ENCODE data around the gene ADAMTS4. TPM values are rescaled to one million over a fixed set of nuclear protein-coding genes. Genes with fewer than 3 reads are reported as not detected.

ADAMTS4 gene
- total RNA-seq, 5 donors from 2014 or later (not counting 1 experiment from before 2014, with no cell fraction given) = 0.86 to 1.8 (median 1.4) TPM

GRCh38 chr1:161235957-161236775, 37.3 kb upstream of the ADAMTS4 start:
- CTCF ChIA-PET = interaction anchor here in 1 of 2 donors (0.7 to 1.0 kb wide), 2 partner anchors 10 to 77 kb away, joined by 3 to 4 read pairs; partner anchors contain the start of gene TOMM40L
- Mint-ChIP-seq H3K27ac (no peak overlapping the region), H3K27me3 (peaks cover 0 to 5% of the 10 kb centered on the region in 2 donors), H3K4me1 (no peaks in the 10 kb centered on the region), H3K36me3 (no peaks in the 10 kb centered on the region), H3K9me3 (no peaks in the 10 kb centered on the region), H3K4me3 (no peak overlapping the region)
- peaks cover 2 to 7% of the 10 kb centered on the region in 2 experiments for H3K27me3 ChIP-seq (replicated peaks in 1 of 2; ENCODE audit: control insufficient read depth in 2 of 2, extremely low read depth in 1 of 2, insufficient read depth in 2 of 2, low read length in 1 of 2)
- DNase-seq (no peak), ATAC-seq (replicated peaks in 1 of 4) (no peak)
- POLR2A ChIA-PET = no interaction called here
- H3K4me3 ChIP-seq (ENCODE audit: control insufficient read depth in 1 of 2, extremely low read depth in 1 of 2, low read length in 1 of 2) = no peak overlapping the region
- H3K36me3 ChIP-seq (ENCODE audit: control insufficient read depth in 2 of 2, extremely low read depth in 1 of 2, insufficient read depth in 1 of 2, low read length in 1 of 2) = no peaks in the 10 kb centered on the region
- 83% methylated on average over 1 of the region's 5 CpGs for WGBS (ENCODE audit: insufficient coverage)
- H3K4me1 ChIP-seq (ENCODE audit: control insufficient read depth in 1 of 2, extremely low read depth in 1 of 2, insufficient read depth in 2 of 2, low read length in 2 of 2) = no peaks in the 10 kb centered on the region
- no peaks in the 10 kb centered on the region for H3K9me3 ChIP-seq
- H3K27ac ChIP-seq (ENCODE audit: low read length) = no peak overlapping the region

- 84% methylated on average over 9 of the region's 9 CpGs for WGBS (ENCODE audit: insufficient coverage)
- ATAC-seq (replicated peaks in 1 of 4) (no peak), DNase-seq (no peak)
- Mint-ChIP-seq H3K36me3 (peaks cover 13% of the 10 kb centered on the region), H3K27ac (no peak overlapping the region), H3K4me1 (peaks cover 0 to 5% (median 0%) of the 10 kb centered on the region in 3 donors), H3K4me3 (no peak overlapping the region), H3K9me3 (no peaks in the 10 kb centered on the region), H3K27me3 (no peaks in the 10 kb centered on the region)
- Histone ChIP-seq H3K27me3 (replicated peaks in 1 of 2; ENCODE audit: control insufficient read depth in 2 of 2, extremely low read depth in 1 of 2, insufficient read depth in 2 of 2, low read length in 1 of 2) (peaks cover 2 to 4% of the 10 kb centered on the region in 2 experiments), H3K36me3 (ENCODE audit: control insufficient read depth in 2 of 2, extremely low read depth in 1 of 2, insufficient read depth in 1 of 2, low read length in 1 of 2) (peaks cover 5 to 18% of the 10 kb centered on the region in 2 donors), H3K4me1 (ENCODE audit: control insufficient read depth in 1 of 2, extremely low read depth in 1 of 2, insufficient read depth in 2 of 2, low read length in 2 of 2) (peaks cover 0 to 1% of the 10 kb centered on the region in 2 experiments), H3K4me3 (ENCODE audit: control insufficient read depth in 1 of 2, extremely low read depth in 1 of 2, low read length in 1 of 2) (no peak overlapping the region), H3K27ac (ENCODE audit: low read length) (no peak overlapping the region), H3K9me3 (no peaks in the 10 kb centered on the region)
- ChIA-PET POLR2A (interaction anchor here in 1 of 2 donors (1.1 kb wide), 1 partner anchor 20 kb away, joined by 3 read pairs; no protein-coding TSS in a partner anchor), CTCF (interaction anchor here in 1 of 2 donors (0.6 kb wide), 1 partner anchor 109 kb away, joined by 5 read pairs; no protein-coding TSS in a partner anchor)
Observed at GRCh38 chr1:161233102-161233501, 34.2 kb upstream of the ADAMTS4 start.

GRCh38 chr1:161230762-161231161, 31.9 kb upstream of the ADAMTS4 start:
- Histone ChIP-seq H3K9me3 (no peaks in the 10 kb centered on the region), H3K4me3 (ENCODE audit: control insufficient read depth in 1 of 2, extremely low read depth in 1 of 2, low read length in 1 of 2) (no peak overlapping the region), H3K27me3 (replicated peaks in 1 of 2; ENCODE audit: control insufficient read depth in 2 of 2, extremely low read depth in 1 of 2, insufficient read depth in 2 of 2, low read length in 1 of 2) (no peaks in the 10 kb centered on the region), H3K27ac (ENCODE audit: low read length) (no peak overlapping the region), H3K4me1 (ENCODE audit: control insufficient read depth in 1 of 2, extremely low read depth in 1 of 2, insufficient read depth in 2 of 2, low read length in 2 of 2) (peaks cover 9 to 24% of the 10 kb centered on the region in 2 experiments), H3K36me3 (ENCODE audit: control insufficient read depth in 2 of 2, extremely low read depth in 1 of 2, insufficient read depth in 1 of 2, low read length in 1 of 2) (peaks cover 5 to 23% of the 10 kb centered on the region in 2 donors)
- WGBS (ENCODE audit: insufficient coverage) = 95% methylated on average over 7 of the region's 7 CpGs
- no peak overlapping the region for H3K4me3 Mint-ChIP-seq
- ChIA-PET POLR2A (interaction anchor here in 1 of 2 donors (0.5 kb wide), 1 partner anchor 10 kb away, joined by 6 read pairs; no protein-coding TSS in a partner anchor), CTCF (interaction anchor here (0.6 to 2.7 kb wide), 3 partner anchors 76 to 155 kb away, joined by 4 to 14 read pairs (median 10); no protein-coding TSS in a partner anchor)
- DNase-seq = no peak
- H3K9me3 Mint-ChIP-seq = no peaks in the 10 kb centered on the region
- peak overlapping the region in 1 of 2 donors; percentile 55 for H3K27ac Mint-ChIP-seq
- H3K36me3 Mint-ChIP-seq = peaks cover 17% of the 10 kb centered on the region
- H3K27me3 Mint-ChIP-seq = no peaks in the 10 kb centered on the region
- no peak for ATAC-seq (replicated peaks in 1 of 4)
- H3K4me1 Mint-ChIP-seq = peaks cover 17 to 28% (median 23%) of the 10 kb centered on the region in 3 donors

- DNase-seq (no peak), ATAC-seq (replicated peaks in 1 of 4) (no peak)
- 100% methylated on average over 1 of the region's 3 CpGs for WGBS (ENCODE audit: insufficient coverage)
- Histone ChIP-seq H3K36me3 (ENCODE audit: control insufficient read depth in 2 of 2, extremely low read depth in 1 of 2, insufficient read depth in 1 of 2, low read length in 1 of 2) (peaks cover 5 to 23% of the 10 kb centered on the region in 2 donors), H3K9me3 (no peaks in the 10 kb centered on the region), H3K4me1 (ENCODE audit: control insufficient read depth in 1 of 2, extremely low read depth in 1 of 2, insufficient read depth in 2 of 2, low read length in 2 of 2) (peaks cover 15 to 31% of the 10 kb centered on the region in 2 experiments), H3K4me3 (ENCODE audit: control insufficient read depth in 1 of 2, extremely low read depth in 1 of 2, low read length in 1 of 2) (no peak overlapping the region), H3K27ac (ENCODE audit: low read length) (no peak overlapping the region), H3K27me3 (replicated peaks in 1 of 2; ENCODE audit: control insufficient read depth in 2 of 2, extremely low read depth in 1 of 2, insufficient read depth in 2 of 2, low read length in 1 of 2) (no peaks in the 10 kb centered on the region)
- H3K27ac Mint-ChIP-seq = no peak overlapping the region
- no peak overlapping the region for H3K4me3 Mint-ChIP-seq
- H3K4me1 Mint-ChIP-seq = peaks cover 24 to 36% (median 32%) of the 10 kb centered on the region in 3 donors
- ChIA-PET CTCF (interaction anchor here (0.5 to 2.7 kb wide), 4 partner anchors 60 to 152 kb away, joined by 3 to 14 read pairs (median 9); no protein-coding TSS in a partner anchor), POLR2A (no interaction called here)
- no peaks in the 10 kb centered on the region for H3K9me3 Mint-ChIP-seq
- H3K36me3 Mint-ChIP-seq = peaks cover 17% of the 10 kb centered on the region
- H3K27me3 Mint-ChIP-seq = no peaks in the 10 kb centered on the region
Observed at GRCh38 chr1:161229896-161230295, 31.0 kb upstream of the ADAMTS4 start.

GRCh38 chr1:161228032-161228431, 29.2 kb upstream of the ADAMTS4 start:
- peak overlapping the region; percentile 53 to 78 for H3K27ac Mint-ChIP-seq
- peaks cover 15 to 31% of the 10 kb centered on the region in 2 experiments for H3K4me1 ChIP-seq (ENCODE audit: control insufficient read depth in 1 of 2, extremely low read depth in 1 of 2, insufficient read depth in 2 of 2, low read length in 2 of 2)
- no peak overlapping the region for H3K4me3 ChIP-seq (ENCODE audit: control insufficient read depth in 1 of 2, extremely low read depth in 1 of 2, low read length in 1 of 2)
- H3K4me3 Mint-ChIP-seq = peak overlapping the region in 2 of 3 donors; percentile 89 to 100
- ATAC-seq (replicated peaks in 1 of 4) (no peak), DNase-seq (no peak)
- ChIA-PET CTCF (interaction anchor here (0.6 to 3.0 kb wide), 9 partner anchors 10 to 238 kb away, joined by 3 to 29 read pairs (median 4); partner anchors contain the start of gene PPOX (in 1 of the 2)), POLR2A (no interaction called here)
- no CpG with 5 or more reads among the region's 7 CpGs for WGBS (ENCODE audit: insufficient coverage)
- H3K27me3 Mint-ChIP-seq = no peaks in the 10 kb centered on the region
- no peaks in the 10 kb centered on the region for H3K9me3 Mint-ChIP-seq
- peaks cover 17% of the 10 kb centered on the region for H3K36me3 Mint-ChIP-seq
- no peaks in the 10 kb centered on the region for H3K9me3 ChIP-seq
- H3K36me3 ChIP-seq (ENCODE audit: control insufficient read depth in 2 of 2, extremely low read depth in 1 of 2, insufficient read depth in 1 of 2, low read length in 1 of 2) = peaks cover 5 to 23% of the 10 kb centered on the region in 2 donors
- peaks cover 30 to 42% (median 32%) of the 10 kb centered on the region in 3 donors for H3K4me1 Mint-ChIP-seq
- no peak overlapping the region for H3K27ac ChIP-seq (ENCODE audit: low read length)
- H3K27me3 ChIP-seq (replicated peaks in 1 of 2; ENCODE audit: control insufficient read depth in 2 of 2, extremely low read depth in 1 of 2, insufficient read depth in 2 of 2, low read length in 1 of 2) = no peaks in the 10 kb centered on the region

GRCh38 chr1:161227196-161227871, 28.5 kb upstream of the ADAMTS4 start:
- no peaks in the 10 kb centered on the region for H3K9me3 Mint-ChIP-seq
- Histone ChIP-seq H3K36me3 (ENCODE audit: control insufficient read depth in 2 of 2, extremely low read depth in 1 of 2, insufficient read depth in 1 of 2, low read length in 1 of 2) (peaks cover 5 to 23% of the 10 kb centered on the region in 2 donors), H3K9me3 (no peaks in the 10 kb centered on the region), H3K4me3 (ENCODE audit: control insufficient read depth in 1 of 2, extremely low read depth in 1 of 2, low read length in 1 of 2) (peak overlapping the region in 1 of 2 donors; percentile 39), H3K27me3 (replicated peaks in 1 of 2; ENCODE audit: control insufficient read depth in 2 of 2, extremely low read depth in 1 of 2, insufficient read depth in 2 of 2, low read length in 1 of 2) (no peaks in the 10 kb centered on the region), H3K4me1 (ENCODE audit: control insufficient read depth in 1 of 2, extremely low read depth in 1 of 2, insufficient read depth in 2 of 2, low read length in 2 of 2) (peaks cover 15 to 31% of the 10 kb centered on the region in 2 experiments), H3K27ac (ENCODE audit: low read length) (peak overlapping the region; percentile 32)
- CTCF ChIA-PET = interaction anchor here (0.5 to 3.0 kb wide), 13 partner anchors 10 to 237 kb away, joined by 3 to 76 read pairs (median 5); partner anchors contain the start of genes NDUFS2 (in 1 of the 2), PCP4L1 (in 1 of the 2) and PPOX (in 1 of the 2)
- no peaks in the 10 kb centered on the region for H3K27me3 Mint-ChIP-seq
- POLR2A ChIA-PET = no interaction called here
- peaks cover 30 to 42% (median 32%) of the 10 kb centered on the region in 3 donors for H3K4me1 Mint-ChIP-seq
- ATAC-seq (replicated peaks in 1 of 4) (peak; percentile 40 to 52 (median 50)), DNase-seq (peak; percentile 73 to 93 (median 86))
- H3K27ac Mint-ChIP-seq = peak overlapping the region; percentile 53 to 78
- WGBS (ENCODE audit: insufficient coverage) = 10% methylated on average over 2 of the region's 11 CpGs
- peaks cover 17% of the 10 kb centered on the region for H3K36me3 Mint-ChIP-seq
- H3K4me3 Mint-ChIP-seq = peak overlapping the region; percentile 89 to 100 (median 99)
